ENCODE data around the gene LDAF1. TPM values are rescaled to one million over a fixed set of nuclear protein-coding genes. Genes with fewer than 3 reads are reported as not detected.
A peak's percentile ranks its signal among the peaks of the same experiment; 100 is the strongest.
"Not testable (repeated sequence)": the region's sequence is repeated elsewhere in the genome, so short reads cannot be mapped to it uniquely, and the experiment has no call there.

The LDAF1 gene
- polyA plus RNA-seq, 12 donors, result 17.1 to 511 (median 32.7) TPM

DNA sequence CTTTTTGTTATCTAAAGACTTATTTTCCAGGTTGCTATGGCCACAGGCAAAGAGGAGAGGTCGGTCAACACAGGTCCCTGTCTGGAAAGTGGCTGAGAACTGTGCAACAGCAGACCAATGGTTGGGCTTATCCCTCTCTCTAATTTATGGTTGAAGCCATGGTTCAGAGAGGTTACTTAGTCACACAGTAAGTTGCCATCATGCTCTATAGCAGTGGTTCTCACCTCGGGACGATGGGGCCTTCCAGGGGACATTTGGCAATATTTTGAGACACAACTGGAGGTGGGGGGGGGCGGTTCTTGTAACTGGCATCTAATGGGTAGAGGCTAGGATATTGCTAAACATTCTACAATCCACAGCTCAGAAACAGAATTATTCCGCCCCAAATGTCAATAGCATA is 842 bp upstream of the LDAF1 start:
- no peak for DNase-seq

DNA sequence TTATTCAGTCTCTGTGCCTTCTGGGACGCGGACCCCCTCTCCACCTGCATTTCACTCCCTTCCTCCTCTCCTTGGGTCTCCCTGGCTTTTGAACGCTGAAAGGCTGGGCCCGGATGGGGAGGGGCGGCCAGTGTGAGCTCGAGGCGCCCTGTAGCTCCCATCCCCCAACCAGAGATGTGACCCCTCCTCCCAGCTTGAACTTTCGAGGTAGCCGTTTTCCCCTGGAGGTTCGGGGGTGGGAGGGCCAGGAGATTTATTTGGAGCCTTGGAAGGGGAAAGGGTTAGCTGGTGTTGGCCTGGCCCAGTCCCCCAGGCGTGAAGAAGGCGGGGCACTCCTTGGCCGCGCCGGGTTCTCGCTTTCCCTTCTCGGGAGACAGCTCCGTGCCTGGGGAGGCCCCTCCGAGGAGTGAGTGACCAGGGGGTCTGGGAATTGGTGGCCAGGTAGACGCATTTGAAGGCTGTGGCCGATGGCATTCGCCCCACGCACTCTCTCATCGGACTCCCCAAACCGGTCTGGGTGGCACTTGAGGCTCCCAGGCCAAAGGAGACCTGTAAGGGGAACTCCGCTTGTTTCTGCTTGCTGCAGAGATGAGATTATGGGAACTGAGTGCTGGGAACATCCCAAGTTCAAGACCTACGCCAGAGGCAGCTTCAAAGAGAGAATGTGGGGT is 942 bp downstream of the LDAF1 start:
- peak; percentile 20 for DNase-seq

DNA sequence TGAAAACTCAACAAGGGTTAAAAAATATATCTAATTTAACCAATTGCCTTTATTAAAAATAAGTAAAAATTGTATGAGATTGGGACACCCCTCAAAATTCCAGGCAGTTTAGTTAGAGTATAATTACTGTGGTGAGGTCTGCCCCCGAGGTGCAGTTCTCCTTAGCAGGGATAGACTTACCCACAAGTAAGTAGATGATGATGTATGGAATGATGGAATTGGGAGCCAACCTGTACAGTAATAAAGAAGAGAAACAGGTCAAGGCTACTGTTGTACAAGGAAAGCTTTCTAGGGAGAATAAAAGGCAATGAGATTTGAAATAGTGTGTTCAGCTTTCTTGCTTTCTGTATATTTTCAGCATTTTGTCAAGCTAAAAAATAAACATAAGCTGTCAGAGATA is 1.8 kb downstream of the LDAF1 start:
- no peak for DNase-seq

DNA sequence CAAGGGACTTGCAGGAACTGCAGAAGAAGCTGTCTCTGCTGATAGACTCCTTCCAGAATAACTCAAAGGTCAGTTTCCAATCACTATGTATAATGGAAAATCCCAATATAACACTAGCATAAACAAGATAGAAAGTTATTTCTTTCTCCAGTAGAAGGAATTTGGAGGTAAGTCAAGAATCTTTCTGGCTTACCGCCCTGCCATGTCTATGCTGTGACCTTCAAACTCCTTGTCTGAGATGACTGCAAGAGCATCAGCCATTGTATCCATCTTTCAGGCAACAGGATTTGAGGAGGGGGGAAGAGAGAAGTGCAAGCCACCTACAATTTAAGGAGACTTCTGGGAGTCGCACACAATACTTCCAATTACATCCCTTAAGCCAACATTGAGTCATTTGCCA is 2.7 kb downstream of the LDAF1 start:
- DNase-seq, result no peak

DNA sequence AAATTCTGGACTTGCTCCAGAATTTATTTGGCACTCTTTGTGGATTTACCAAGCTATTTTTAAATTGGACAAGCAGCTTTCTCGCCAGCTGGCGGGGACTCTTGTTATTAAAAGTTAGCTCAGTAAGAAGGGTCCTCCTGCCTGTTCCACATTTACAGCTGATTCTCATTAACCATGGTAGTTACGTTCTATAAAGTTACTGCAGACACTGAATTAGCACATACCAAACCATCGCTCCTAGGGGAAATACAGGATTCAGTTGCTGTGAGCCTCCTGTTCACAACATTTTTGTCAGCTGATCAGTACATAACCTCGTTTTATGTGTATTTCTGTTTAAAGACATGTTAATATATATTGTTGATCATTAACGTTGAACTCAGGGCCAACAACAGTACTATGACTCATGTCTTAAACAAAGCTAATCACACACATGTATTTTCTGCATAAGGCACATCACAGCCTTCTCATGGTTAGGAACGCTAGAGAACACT is 4.2 kb downstream of the LDAF1 start:
- DNase-seq, result peak; percentile 64

DNA sequence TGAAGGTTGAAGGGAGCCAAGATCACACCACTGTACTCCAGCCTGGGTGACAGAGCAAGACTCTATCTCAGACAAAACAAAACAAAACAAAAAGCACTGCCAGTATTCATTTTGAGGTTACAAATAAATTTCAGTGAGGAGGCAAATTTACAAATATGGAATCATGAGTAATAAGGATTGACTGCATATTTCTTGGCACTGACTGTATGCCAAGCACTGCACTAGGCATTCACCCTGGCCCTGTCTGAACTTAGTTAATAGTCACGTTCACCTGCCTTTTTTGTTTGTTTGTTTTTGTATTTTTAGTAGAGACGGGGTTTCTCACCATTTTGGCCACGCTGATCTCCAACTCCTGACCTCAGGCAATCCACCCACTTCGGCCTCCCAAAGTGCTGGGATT is 5.1 kb downstream of the LDAF1 start:
- DNase-seq, result no peak

DNA sequence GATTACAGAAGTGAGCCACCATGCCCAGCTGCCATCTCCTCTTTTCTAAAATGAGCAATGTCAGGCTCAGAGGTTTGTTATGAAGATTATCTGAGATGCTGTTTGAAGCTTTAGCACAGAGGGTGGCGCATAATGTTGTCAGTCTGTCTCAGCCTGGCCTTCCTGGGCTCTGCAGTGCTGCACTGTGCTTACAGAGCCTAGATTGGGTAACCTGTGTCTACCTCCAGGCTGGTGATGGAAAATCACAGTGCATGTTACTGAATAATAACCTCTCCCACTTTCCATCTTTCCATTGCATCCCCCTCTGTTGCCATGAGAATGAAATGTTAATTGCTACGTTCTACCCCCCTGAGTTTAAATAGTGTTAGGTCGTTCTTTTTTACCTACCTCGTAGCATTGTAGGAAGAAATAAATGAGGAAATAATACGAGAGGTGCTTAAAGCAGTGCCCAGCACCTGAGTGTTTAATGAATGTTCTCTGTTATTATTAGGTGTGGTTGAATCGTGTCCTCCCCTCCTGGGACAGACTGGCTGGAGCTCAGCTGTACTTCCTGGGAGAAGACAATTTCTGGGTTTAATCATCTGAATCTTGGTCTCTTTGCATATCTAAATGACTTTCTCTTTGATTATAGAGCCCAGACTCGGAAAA is 6.2 kb downstream of the LDAF1 start:
- no peak for DNase-seq

DNA sequence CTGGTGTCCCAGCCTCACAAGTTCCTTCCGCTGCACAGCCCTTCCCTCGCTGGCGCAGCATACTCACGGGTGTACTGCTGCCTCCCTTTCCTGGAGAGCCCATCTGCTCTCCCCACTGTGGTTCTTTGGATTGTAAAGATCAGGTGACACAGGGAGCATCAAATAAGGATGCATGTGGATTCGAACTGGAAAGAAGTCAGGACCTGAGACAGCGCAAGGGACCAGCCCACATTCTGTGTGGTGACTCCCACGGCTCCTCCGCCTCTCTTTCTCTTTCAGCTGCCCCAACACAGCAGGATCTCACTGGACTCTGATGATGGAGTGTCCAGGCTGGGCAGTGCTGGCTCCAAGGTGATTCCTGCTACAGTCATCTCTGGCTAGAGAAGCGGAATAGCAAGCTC is 8.1 kb downstream of the LDAF1 start:
- DNase-seq, result no peak

DNA sequence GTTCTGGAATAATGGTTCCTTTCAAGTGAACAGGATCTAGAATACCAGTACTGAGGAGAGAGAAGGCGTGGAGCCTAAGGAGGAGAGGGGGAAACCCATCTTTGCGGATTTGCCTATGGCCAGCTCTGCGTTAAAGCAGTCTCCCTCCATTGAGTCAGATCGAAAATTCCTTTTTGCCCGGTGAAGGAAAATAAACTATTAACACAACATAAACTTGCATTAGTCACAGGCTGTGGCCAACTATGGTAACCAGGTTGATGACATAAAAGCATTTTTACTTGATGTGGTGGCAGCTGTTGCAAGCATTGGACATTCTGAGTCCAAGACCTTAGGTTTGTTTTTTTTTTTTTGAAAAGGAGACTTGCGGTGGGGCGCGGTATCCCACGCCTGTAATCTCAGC is 8.9 kb downstream of the LDAF1 start:
- no peak for DNase-seq

DNA sequence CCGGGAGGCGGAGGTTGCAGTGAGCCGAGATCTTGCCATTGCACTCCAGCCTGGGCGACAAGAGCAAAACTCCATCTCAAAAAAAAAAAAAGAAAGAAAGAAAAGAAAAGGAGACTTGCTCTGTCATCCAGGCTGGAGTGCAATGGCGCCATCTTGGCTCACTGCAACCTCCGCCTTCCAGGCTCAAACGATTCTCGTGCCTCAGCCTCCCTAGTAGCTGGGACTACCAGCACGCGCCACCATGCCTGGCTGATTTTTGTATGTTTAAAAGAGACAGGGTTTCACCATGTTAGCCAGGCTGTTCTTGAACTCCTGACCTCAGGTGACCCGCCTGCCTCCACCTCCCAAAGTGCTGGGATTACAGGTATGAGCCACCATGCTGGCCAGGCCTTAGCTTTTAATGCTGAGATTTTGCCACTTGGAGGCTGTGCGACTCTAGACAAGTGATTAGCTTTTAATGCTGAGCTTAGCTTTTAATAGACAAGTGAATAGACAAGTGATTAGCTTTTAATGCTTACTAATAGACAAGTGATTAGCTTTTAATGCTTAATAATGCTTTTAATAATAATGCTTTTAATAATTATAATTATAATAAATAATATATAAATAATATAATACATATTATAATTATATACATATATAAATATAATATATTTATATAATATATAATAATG is 9.6 kb downstream of the LDAF1 start:
- no peak for DNase-seq

DNA sequence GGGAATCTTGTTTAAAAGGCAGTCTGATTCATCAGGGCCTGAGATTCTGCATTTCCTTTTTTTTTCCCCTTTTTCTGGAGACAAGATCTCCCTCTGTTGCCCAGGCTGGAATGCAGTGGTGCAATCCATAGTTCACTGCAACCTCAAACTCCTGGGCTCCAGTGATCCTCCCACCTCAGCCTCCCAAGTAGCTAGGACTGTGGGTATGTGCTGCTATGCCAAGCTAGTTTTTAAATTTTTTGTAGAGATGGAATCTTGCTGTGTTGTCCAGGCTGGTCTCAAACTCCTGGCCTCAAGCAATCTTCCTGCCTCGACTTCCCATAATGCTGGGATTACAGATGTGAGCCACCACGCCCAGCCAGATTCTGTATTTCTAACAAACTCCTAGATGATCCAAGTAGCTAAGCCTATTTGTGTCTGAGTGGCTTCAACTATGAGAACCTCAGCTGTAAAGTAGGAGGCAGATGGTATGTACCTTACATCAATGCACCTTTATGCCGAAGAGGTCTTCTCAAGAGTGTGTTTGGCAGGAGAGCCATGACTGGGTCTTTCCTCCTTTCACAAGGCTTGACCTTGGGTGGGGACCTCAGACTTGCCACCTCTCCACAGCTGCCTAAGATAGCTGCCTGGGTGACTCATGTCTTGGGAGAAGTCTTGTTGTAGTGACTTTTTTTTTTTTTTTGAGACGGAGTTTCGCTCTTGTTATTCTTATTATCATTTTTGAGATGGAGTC is 10.9 kb downstream of the LDAF1 start:
- no peak for DNase-seq

DNA sequence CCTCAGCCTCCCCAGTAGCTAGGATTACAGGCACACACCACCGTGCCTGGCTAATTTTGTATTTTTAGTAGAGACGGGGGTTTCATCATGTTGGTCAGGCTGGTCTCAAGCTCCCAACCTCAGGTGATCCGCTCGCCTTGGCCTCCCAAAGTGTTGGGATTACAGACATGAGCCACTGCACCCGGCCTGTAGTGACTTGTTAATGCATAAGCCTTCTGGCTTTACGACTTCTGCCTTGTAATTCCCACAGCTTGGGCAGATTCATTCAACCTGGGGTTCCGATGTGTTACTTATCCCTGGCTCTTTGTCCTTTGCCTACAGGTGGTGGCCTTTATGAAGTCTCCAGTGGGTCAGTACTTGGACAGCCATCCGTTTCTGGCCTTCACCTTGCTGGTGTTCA is 11.6 kb downstream of the LDAF1 start:
- not testable (repeated sequence) for DNase-seq

DNA sequence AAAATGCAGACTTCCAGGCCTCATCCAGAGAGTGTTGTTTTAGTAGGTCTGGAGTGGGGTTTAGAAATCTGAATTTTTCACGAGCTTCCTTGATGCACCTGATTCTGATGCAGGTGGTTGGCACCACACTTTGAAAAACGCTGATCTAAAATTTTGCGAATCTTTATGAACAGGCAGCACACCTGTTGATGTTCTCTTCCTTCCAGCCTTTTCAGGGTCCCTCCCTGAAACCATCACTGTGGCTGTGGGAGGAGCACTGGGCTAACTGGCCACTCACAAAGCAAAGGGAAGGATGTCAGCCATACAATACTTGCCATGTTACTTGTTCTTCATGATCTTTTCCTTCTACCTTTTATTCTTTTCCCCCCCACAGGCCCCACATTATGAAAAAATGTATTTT is 14.2 kb downstream of the LDAF1 start:
- DNase-seq, result no peak

DNA sequence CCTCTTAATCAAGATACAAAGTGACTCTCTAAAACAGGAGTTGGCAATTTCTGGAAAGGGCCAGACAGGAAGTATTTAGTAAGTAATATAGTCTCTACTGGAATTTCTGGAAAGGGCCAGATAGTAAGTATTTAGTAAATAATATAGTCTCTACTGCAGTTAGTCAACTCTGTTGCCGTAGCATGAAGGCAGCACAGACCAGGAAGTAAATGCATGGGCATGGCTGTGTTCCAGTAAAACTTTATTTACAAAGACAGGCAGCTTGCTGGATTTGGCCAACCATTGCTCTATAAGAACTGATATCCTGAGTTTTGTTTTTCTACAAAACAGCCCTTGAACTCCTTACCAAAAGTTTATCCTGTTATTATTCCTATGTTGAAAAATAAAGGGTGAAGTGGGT is 16.9 kb downstream of the LDAF1 start:
- no peak for DNase-seq

DNA sequence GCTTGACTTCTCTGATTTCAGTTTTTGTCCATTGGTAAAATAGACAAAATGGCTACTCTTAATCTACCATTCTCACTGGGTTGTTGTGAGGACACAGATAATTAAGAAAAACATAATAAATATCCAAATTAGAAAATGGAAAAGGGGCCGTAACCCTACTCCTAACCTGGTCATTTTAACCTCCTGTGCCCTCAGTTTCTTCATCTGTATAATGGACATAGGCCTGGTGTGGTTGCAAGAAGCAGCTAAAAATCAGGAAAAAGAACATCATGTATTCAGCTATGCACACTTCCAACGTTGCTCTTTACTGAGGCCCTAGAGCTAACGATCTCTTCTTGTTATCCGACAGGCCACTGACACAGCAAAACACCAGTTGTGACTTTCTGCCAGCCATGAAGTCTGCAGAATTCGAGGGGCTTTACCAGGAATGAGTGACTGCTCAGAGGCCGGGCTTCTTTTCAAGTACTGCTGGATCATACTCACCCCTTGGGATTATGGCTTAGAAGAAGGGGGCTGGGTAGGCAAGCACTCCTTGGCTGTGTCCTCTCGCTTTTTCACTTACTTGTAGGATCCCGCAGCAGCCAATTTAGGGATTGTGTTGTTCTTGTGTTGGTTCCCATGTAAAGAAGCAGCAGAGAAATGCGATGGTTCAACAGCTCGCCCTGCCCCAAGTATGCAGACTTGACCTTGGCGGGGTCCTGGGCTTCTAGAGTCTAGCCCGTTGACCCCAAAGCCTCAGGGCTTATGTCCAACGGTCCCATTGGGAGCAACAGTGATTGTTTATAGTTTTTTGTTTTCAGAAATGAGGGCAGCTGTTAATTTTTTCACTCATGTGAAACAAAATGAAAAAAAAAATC is 20.9 kb downstream of the LDAF1 start:
- no peak for DNase-seq

DNA sequence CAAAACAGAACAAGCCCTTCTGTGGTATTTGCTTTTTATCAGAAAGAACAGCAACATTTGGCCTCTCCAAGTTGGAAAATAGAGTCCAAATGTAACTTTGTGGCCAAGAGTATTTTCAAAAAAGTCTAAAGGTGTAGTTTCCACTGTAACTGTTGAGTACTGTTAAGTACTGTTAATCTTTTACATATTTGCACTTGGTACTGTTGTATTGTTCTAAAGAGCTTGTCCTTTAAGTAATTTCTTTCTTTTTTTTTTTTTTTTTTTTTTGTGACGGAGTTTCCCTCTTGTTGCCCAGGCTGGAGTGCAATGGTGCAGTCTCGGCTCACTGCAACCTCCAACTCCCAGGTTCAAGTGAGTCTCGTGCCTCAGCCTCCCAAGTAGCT is 21.5 kb downstream of the LDAF1 start:
- DNase-seq, result no peak

DNA sequence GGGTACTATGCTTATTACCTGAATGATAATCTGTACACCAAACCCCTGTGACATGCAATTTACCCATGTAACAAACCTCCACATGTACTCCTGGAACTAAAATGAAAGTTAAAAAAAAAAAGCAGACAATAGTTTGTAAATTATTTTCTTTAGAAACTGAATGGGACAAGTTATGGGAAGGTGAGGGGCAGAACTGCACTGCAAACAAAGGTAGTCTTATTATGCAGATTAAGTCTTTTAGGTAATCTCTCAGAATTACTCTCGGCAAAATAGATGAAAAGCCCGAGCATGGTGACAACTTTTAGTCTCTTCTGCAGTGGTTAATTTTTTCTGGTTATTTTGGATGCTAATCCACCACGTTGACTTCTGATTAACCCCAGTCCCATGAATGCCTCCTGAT is 25.5 kb downstream of the LDAF1 start:
- DNase-seq, result no peak

DNA sequence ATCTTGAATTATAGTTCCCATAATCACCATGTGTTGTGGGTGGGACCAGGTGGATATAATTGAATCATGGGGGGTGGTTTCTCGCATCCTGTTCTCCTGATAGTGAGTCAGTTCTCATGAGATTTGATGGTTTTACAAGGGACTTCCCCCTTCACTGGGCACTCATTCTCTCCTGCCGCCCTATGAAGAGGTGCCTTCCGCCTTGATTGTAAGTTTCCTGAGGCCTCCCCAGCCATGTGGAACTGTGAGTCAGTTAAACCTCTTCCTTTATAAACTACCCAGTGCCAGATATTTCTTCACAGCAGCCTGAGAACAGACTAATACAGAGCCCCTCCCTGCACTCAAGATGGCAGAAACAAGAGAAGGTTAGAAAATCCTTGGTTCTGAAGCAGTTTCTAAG is 26.4 kb downstream of the LDAF1 start:
- no peak for DNase-seq

DNA sequence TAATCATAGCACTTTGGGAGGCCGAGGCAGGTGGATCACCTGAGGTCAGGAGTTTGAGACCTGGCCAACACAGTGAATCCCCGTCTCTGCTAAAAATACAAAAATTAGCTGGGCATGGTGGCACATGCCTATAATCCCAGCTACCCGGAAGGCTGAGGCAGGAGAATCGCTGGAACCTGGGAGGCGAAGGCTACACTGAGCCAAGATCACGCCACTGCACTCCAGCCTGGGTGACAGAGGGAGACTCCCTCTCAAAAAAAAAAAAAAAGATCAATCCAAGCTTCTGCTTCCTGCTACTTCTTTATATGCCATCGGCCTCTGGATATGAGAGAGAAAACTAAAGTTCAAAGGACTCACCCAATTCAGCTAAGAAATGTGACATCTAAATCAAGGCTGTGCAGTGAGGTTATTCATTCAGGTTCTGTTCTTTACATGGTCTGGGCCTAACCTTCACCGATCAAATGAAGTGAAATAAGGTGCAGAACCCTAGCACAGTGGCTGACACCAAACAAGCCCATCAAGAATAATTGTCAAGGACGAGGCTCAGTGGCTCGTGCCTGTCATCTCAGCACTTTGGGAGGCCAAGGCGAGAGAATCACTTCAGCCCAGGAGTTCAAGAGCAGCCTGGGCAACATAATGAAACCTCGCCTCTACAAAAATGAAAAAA is 27.3 kb downstream of the LDAF1 start:
- DNase-seq, result no peak

DNA sequence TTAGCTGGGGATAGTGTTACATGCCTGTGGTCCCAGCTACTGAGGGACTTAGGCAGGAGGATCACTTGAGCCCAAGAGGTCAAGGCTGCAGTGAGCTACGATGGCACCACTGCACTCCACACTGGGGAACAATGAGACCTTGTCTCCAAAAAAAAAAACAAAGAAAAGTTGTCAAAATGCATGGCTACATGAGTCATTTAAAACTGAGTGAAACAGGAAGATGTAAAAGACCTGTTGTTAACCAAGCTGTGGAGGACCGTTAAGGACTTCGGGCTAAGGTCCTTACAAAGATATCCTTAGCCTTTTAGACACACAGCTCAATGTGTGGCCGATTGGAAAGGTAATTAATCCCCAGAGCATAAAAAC is 27.8 kb downstream of the LDAF1 start:
- DNase-seq, result no peak

DNA sequence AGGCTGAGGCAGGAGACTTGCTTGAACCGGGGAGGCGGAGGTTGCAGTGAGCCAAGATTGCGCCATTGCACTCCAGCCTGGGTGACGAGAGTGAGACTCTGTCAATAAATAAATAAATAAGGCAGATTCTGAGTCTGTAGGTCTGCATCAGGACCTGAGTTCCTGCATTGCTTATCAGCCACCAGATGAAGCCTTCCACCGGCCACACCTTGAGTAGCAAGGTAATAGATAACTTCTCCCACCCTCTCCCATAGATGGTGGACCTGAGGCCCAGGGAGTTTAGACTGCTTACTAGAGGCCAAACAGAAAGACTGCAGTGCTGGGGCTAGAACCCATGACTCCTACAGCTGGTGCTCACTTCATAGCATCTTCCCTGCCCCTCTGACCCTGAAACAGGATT is 30.8 kb downstream of the LDAF1 start:
- no peak for DNase-seq

All from muscle of arm (tissue), 12 donors.